Astrocyte (in vitro differentiated cells and primary cell): Measurements from ENCODE around the gene ZNF343. TPM values are rescaled to one million over a fixed set of nuclear protein-coding genes. Genes with fewer than 3 reads are reported as not detected.

ENCODE experiments used
- DNase-seq: peaks from one replicate; pipeline ENCODE4 v3.0.0-alpha.2; 2010; ENCODE audit warnings: low read depth
- FAIRE-seq: peaks from 2 replicates; lab custom pipeline; 2011; peaks lifted over from hg19 to GRCh38; lab: Jason Lieb, UNC
- H2AFZ ChIP-seq: 2 replicates; pipeline ENCODE4 v1.6.0; 2012; ENCODE audit warnings: low read depth, low read length, inconsistent platforms
- H3K27ac ChIP-seq: 2 replicates; pipeline ENCODE4 v1.5.1; 2011; ENCODE audit warnings: low read depth, low read length, inconsistent platforms
- H3K27me3 ChIP-seq: 2 replicates; pipeline ENCODE4 v1.6.0; 2011; ENCODE audit warnings: low read length, inconsistent platforms; ENCODE audit not compliant: insufficient read depth
- H3K36me3 ChIP-seq: 2 replicates; pipeline ENCODE4 v1.5.1; 2011; ENCODE audit warnings: low read length, inconsistent platforms; ENCODE audit not compliant: insufficient read depth
- H3K4me1 ChIP-seq: 2 replicates; pipeline ENCODE4 v1.5.1; 2011; ENCODE audit warnings: low read length, inconsistent platforms; ENCODE audit not compliant: insufficient read depth
- H3K4me2 ChIP-seq: 2 replicates; pipeline ENCODE4 v1.6.0; 2012; ENCODE audit warnings: low read length, inconsistent platforms
- H3K4me3 ChIP-seq: 2 replicates; pipeline ENCODE4 v1.5.1; 2011; ENCODE audit warnings: low read depth, mild to moderate bottlenecking, low read length, inconsistent platforms; ENCODE audit not compliant: insufficient read depth
- H3K79me2 ChIP-seq: 2 replicates; pipeline ENCODE4 v1.6.0; 2012; ENCODE audit warnings: mild to moderate bottlenecking, low read length, inconsistent platforms; ENCODE audit not compliant: insufficient read depth
- H3K9ac ChIP-seq: 2 replicates; pipeline ENCODE4 v1.6.0; 2012; ENCODE audit warnings: mild to moderate bottlenecking, low read length, inconsistent platforms
- H3K9me3 ChIP-seq: 2 replicates; pipeline ENCODE4 v1.5.1; 2012; ENCODE audit warnings: low read depth, mild to moderate bottlenecking, low read length, inconsistent platforms; ENCODE audit not compliant: insufficient read depth
- H4K20me1 ChIP-seq: 2 replicates; pipeline ENCODE4 v1.6.0; 2012; ENCODE audit warnings: low read length, inconsistent platforms; ENCODE audit not compliant: insufficient read depth
- H3K27ac Mint-ChIP-seq: one replicate; pipeline ENCODE4 v1.8.0; 2021; ENCODE audit warnings: mild to moderate bottlenecking, mixed read lengths; ENCODE audit not compliant: unreplicated experiment
- H3K27me3 Mint-ChIP-seq: one replicate; pipeline ENCODE4 v1.8.0; 2021; ENCODE audit warnings: low read depth, mixed read lengths; ENCODE audit not compliant: unreplicated experiment
- H3K36me3 Mint-ChIP-seq: one replicate; pipeline ENCODE4 v1.8.0; 2021; ENCODE audit warnings: low read depth, mixed read lengths; ENCODE audit not compliant: unreplicated experiment
- H3K4me1 Mint-ChIP-seq: one replicate; pipeline ENCODE4 v1.8.0; 2021; ENCODE audit warnings: low read depth, mixed read lengths; ENCODE audit not compliant: unreplicated experiment
- H3K4me3 Mint-ChIP-seq: one replicate; pipeline ENCODE4 v1.8.0; 2021; ENCODE audit warnings: mild to moderate bottlenecking, moderate library complexity, mixed read lengths; ENCODE audit not compliant: unreplicated experiment
- H3K9me3 Mint-ChIP-seq: one replicate; pipeline ENCODE4 v1.8.0; 2021; ENCODE audit warnings: mild to moderate bottlenecking, mixed read lengths; ENCODE audit not compliant: unreplicated experiment
- EZH2 ChIP-seq: IDR thresholded peaks from 2 replicates; pipeline ENCODE4 v1.6.1; 2012; ENCODE audit warnings: mild to moderate bottlenecking, low read length, inconsistent platforms; ENCODE audit not compliant: insufficient read depth
- total RNA-seq: library from RNA; stranded (reverse); gene quantifications from 2 replicates; pipeline ENCODE4 v1.2.1, GENCODE V29; 2021
- TF ChIP-seq, protein P1 (sequence below): IDR thresholded peaks from 2 replicates; pipeline ENCODE4 v1.5.1; 2011; ENCODE audit warnings: low read depth, mild to moderate bottlenecking, inconsistent platforms, low read length, moderate library complexity; ENCODE audit not compliant: insufficient read depth

Gene ZNF343
- total RNA-seq, 1 donor from 2014 or later = 9.6 TPM

- DNase-seq (no peak), FAIRE-seq (no peak)
- peaks cover 3% of the 10 kb centered on the region for H3K4me1 Mint-ChIP-seq
- peaks cover 26% of the 10 kb centered on the region for H3K27me3 Mint-ChIP-seq
- Histone ChIP-seq H3K27me3 (no peaks in the 10 kb centered on the region), H2AFZ (no peak overlapping the region), H3K36me3 (no peaks in the 10 kb centered on the region), H4K20me1 (no peaks in the 10 kb centered on the region), H3K4me1 (no peaks in the 10 kb centered on the region), H3K79me2 (no peaks in the 10 kb centered on the region), H3K4me2 (no peak overlapping the region), H3K9ac (no peak overlapping the region), H3K9me3 (no peaks in the 10 kb centered on the region), H3K27ac (no peak overlapping the region), H3K4me3 (no peak overlapping the region)
- H3K36me3 Mint-ChIP-seq = no peaks in the 10 kb centered on the region
- H3K4me3 Mint-ChIP-seq = no peak overlapping the region
- no peak overlapping the region for H3K27ac Mint-ChIP-seq
- TF ChIP-seq, protein P1, sequence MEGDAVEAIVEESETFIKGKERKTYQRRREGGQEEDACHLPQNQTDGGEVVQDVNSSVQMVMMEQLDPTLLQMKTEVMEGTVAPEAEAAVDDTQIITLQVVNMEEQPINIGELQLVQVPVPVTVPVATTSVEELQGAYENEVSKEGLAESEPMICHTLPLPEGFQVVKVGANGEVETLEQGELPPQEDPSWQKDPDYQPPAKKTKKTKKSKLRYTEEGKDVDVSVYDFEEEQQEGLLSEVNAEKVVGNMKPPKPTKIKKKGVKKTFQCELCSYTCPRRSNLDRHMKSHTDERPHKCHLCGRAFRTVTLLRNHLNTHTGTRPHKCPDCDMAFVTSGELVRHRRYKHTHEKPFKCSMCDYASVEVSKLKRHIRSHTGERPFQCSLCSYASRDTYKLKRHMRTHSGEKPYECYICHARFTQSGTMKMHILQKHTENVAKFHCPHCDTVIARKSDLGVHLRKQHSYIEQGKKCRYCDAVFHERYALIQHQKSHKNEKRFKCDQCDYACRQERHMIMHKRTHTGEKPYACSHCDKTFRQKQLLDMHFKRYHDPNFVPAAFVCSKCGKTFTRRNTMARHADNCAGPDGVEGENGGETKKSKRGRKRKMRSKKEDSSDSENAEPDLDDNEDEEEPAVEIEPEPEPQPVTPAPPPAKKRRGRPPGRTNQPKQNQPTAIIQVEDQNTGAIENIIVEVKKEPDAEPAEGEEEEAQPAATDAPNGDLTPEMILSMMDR = no peak
- TF ChIP-seq EZH2 = no peak
- peaks cover 3% of the 10 kb centered on the region for H3K9me3 Mint-ChIP-seq
Observed at GRCh38 chr20:2519115-2519809, 10.5 kb upstream of the ZNF343 start.

GRCh38 chr20:2518558-2518957 lies 9.8 kb upstream of the ZNF343 start:
- no peaks in the 10 kb centered on the region for H3K36me3 Mint-ChIP-seq
- Histone ChIP-seq H3K4me3 (no peak overlapping the region), H3K4me2 (no peak overlapping the region), H3K9me3 (no peaks in the 10 kb centered on the region), H2AFZ (no peak overlapping the region), H3K27ac (no peak overlapping the region), H3K4me1 (no peaks in the 10 kb centered on the region), H3K36me3 (no peaks in the 10 kb centered on the region), H3K9ac (no peak overlapping the region), H4K20me1 (no peaks in the 10 kb centered on the region), H3K27me3 (no peaks in the 10 kb centered on the region), H3K79me2 (no peaks in the 10 kb centered on the region)
- FAIRE-seq (no peak), DNase-seq (no peak)
- no peak overlapping the region for H3K4me3 Mint-ChIP-seq
- TF ChIP-seq, protein P1 = no peak
- TF ChIP-seq EZH2 = no peak
- no peak overlapping the region for H3K27ac Mint-ChIP-seq
- peaks cover 3% of the 10 kb centered on the region for H3K4me1 Mint-ChIP-seq
- peaks cover 33% of the 10 kb centered on the region for H3K27me3 Mint-ChIP-seq
- H3K9me3 Mint-ChIP-seq = peaks cover 3% of the 10 kb centered on the region

GRCh38 chr20:2518096-2518495 lies 9.4 kb upstream of the ZNF343 start:
- DNase-seq (no peak), FAIRE-seq (no peak)
- H3K36me3 Mint-ChIP-seq = no peaks in the 10 kb centered on the region
- H4K20me1 ChIP-seq = no peaks in the 10 kb centered on the region
- H3K27ac Mint-ChIP-seq = no peak overlapping the region
- no peak overlapping the region for H3K4me3 ChIP-seq
- no peaks in the 10 kb centered on the region for H3K4me1 ChIP-seq
- H3K9me3 Mint-ChIP-seq = peaks cover 3% of the 10 kb centered on the region
- no peak overlapping the region for H3K4me2 ChIP-seq
- H3K27ac ChIP-seq = no peak overlapping the region
- peaks cover 3% of the 10 kb centered on the region for H3K4me1 Mint-ChIP-seq
- TF ChIP-seq EZH2 = no peak
- TF ChIP-seq, protein P1 = no peak
- no peaks in the 10 kb centered on the region for H3K79me2 ChIP-seq
- no peak overlapping the region for H3K4me3 Mint-ChIP-seq
- no peaks in the 10 kb centered on the region for H3K27me3 ChIP-seq
- no peaks in the 10 kb centered on the region for H3K36me3 ChIP-seq
- no peak overlapping the region for H2AFZ ChIP-seq
- no peaks in the 10 kb centered on the region for H3K9me3 ChIP-seq
- no peak overlapping the region for H3K9ac ChIP-seq
- H3K27me3 Mint-ChIP-seq = peaks cover 38% of the 10 kb centered on the region
